ENCODE results near the gene ZNF710. TPM values are rescaled to one million over a fixed set of nuclear protein-coding genes. Genes with fewer than 3 reads are reported as not detected.
"Not testable (repeated sequence)": the region's sequence is repeated elsewhere in the genome, so short reads cannot be mapped to it uniquely, and the experiment has no call there.

ZNF710 gene
- total RNA-seq, 1 donor from 2014 or later, result 23.1 TPM

DNA sequence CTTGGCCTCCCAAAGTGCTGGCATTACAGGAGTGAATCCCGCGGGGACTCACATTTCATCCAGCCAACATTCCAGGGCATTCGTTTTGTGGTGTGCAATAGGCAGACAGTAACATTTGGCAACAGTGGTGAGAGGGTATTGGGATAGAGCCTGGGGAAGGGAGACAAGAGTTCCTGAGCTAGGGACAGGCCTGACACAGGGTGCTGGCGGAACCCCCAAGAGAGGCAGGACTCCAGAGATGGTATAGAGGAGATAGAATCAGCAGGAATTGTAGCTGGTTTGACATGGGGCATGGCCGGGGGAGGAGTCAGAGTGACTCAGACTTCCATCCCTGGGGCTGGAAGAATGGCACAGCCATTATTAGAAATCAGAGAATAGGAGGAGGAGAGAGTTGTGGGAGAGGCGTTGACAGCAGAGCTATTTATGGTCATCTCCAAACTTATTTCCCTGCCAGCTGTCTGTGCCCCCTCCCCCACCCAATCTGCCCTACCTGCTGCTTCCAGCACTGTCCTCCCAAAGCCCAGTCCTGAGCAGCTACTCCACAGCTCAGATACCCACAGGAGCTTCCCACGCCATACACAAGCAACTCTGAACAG, 105.5 kb downstream of the ZNF710 start:
- Histone ChIP-seq H3K9me3 (no peaks in the 10 kb centered on the region), H3K27ac (peak overlapping the region; percentile 26), H3K36me3 (no peaks in the 10 kb centered on the region), H3K4me3 (no peak overlapping the region), H3K4me1 (peaks cover 21% of the 10 kb centered on the region), H3K27me3 (no peaks in the 10 kb centered on the region)
- DNase-seq (ENCODE audit: extremely low spot score in 2 of 2), result no peak
- TF ChIP-seq POLR2A (IDR thresholded peaks at IDR 0.05) (no peak), CTCF (IDR thresholded peaks at IDR 0.05) (no peak), POLR2AphosphoS5 (IDR thresholded peaks at IDR 0.05; ENCODE audit: insufficient read depth in 1 of 2, low read depth in 1 of 2) (no peak)
- intact Hi-C loops (cut with DNase I), result no loop called here

- H3K4me3 ChIP-seq; DNase-seq (ENCODE audit: extremely low spot score in 2 of 2); intact Hi-C loops (cut with DNase I); H3K27ac ChIP-seq; H3K9me3 ChIP-seq; H3K36me3 ChIP-seq; H3K27me3 ChIP-seq: not testable (repeated sequence)
- peaks cover 17% of the 10 kb centered on the region for H3K4me1 ChIP-seq
Measured at GRCh38 chr15:90108038-90108437, 106.9 kb downstream of the ZNF710 start.

- H3K4me1 ChIP-seq; H3K27ac ChIP-seq; H3K36me3 ChIP-seq; H3K27me3 ChIP-seq; H3K4me3 ChIP-seq; H3K9me3 ChIP-seq; DNase-seq (ENCODE audit: extremely low spot score in 2 of 2); intact Hi-C loops (cut with DNase I): not testable (repeated sequence)
Measured at GRCh38 chr15:90109163-90109751, 108.1 kb downstream of the ZNF710 start.

DNA sequence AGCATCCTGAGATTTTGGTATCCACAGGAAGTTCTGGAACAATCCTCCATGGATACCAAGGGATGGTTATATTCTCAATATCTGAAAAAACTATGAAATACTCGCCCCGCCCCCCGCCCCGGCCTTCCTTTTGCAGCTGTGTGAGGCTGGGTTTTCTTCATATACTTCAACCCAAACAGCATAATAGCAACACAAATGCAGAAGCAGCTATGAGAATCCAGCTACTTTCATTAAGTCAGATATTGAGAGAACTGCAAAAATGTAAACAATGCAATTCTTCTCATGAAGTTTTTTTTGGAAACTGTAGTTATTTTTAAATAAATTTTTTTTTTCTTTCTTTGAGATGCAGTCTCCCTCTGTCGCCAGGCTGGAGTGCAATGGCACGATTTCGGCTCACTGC, 112.0 kb downstream of the ZNF710 start:
- Histone ChIP-seq H3K27ac (no peak overlapping the region), H3K4me3 (no peak overlapping the region), H3K36me3 (no peaks in the 10 kb centered on the region), H3K9me3 (peaks cover 6% of the 10 kb centered on the region), H3K4me1 (no peaks in the 10 kb centered on the region), H3K27me3 (no peaks in the 10 kb centered on the region)
- TF ChIP-seq POLR2A (IDR thresholded peaks at IDR 0.05) (no peak), CTCF (IDR thresholded peaks at IDR 0.05) (no peak), POLR2AphosphoS5 (IDR thresholded peaks at IDR 0.05; ENCODE audit: insufficient read depth in 1 of 2, low read depth in 1 of 2) (no peak)
- intact Hi-C loops (cut with DNase I), result no loop called here
- DNase-seq (ENCODE audit: extremely low spot score in 2 of 2), result no peak

GRCh38 chr15:90114451-90114901, 113.4 kb downstream of the ZNF710 start:
- Histone ChIP-seq H3K4me1 (no peaks in the 10 kb centered on the region), H3K4me3 (no peak overlapping the region), H3K27me3 (no peaks in the 10 kb centered on the region), H3K9me3 (peaks cover 6% of the 10 kb centered on the region), H3K27ac (no peak overlapping the region), H3K36me3 (no peaks in the 10 kb centered on the region)
- intact Hi-C loops (cut with DNase I), result no loop called here
- TF ChIP-seq POLR2AphosphoS5 (IDR thresholded peaks at IDR 0.05; ENCODE audit: insufficient read depth in 1 of 2, low read depth in 1 of 2), result no peak
- no peak for TF ChIP-seq CTCF (IDR thresholded peaks at IDR 0.05)
- no peak for TF ChIP-seq POLR2A (IDR thresholded peaks at IDR 0.05)
- no peak for DNase-seq (ENCODE audit: extremely low spot score in 2 of 2)

GRCh38 chr15:90115783-90116182, 114.7 kb downstream of the ZNF710 start:
- no peaks in the 10 kb centered on the region for H3K27me3 ChIP-seq
- intact Hi-C loops (cut with DNase I), result no loop called here

More at GRCh38 chr15:90115783-90116182, 114.7 kb downstream of the ZNF710 start:
- Histone ChIP-seq H3K9me3 (peaks cover 6% of the 10 kb centered on the region), H3K4me1 (no peaks in the 10 kb centered on the region), H3K27ac (no peak overlapping the region), H3K4me3 (no peak overlapping the region), H3K36me3 (no peaks in the 10 kb centered on the region)
- TF ChIP-seq POLR2A (IDR thresholded peaks at IDR 0.05) (no peak), CTCF (IDR thresholded peaks at IDR 0.05) (no peak), POLR2AphosphoS5 (IDR thresholded peaks at IDR 0.05; ENCODE audit: insufficient read depth in 1 of 2, low read depth in 1 of 2) (no peak)
- no peak for DNase-seq (ENCODE audit: extremely low spot score in 2 of 2)
